CD4-positive, alpha-beta T cell treated with Interleukin-15 for 4 hours (primary cell): Measurements from ENCODE around the gene LMF1.

Experiments
- DNase-seq: peaks from one replicate; pipeline ENCODE4 v3.0.0-alpha.2; 2020; ENCODE audit warnings: low spot score

The LMF1 gene

GRCh38 chr16:881219-882097 lies 89.3 kb downstream of the LMF1 start:
- DNase-seq, result no peak

- no peak for DNase-seq
These were observed 90.2 kb downstream of the LMF1 start for GRCh38 chr16:880471-881171.

- no peak for DNase-seq
These were observed 90.8 kb downstream of the LMF1 start for GRCh38 chr16:879986-880385.

GRCh38 chr16:879461-879861 lies 91.3 kb downstream of the LMF1 start:
- DNase-seq, result no peak

- DNase-seq, result no peak
These were observed 91.9 kb downstream of the LMF1 start for GRCh38 chr16:878886-879285.

GRCh38 chr16:878072-878784 lies 92.6 kb downstream of the LMF1 start:
- DNase-seq, result no peak

GRCh38 chr16:877242-878071 lies 93.3 kb downstream of the LMF1 start:
- DNase-seq, result no peak

GRCh38 chr16:876523-877241 lies 94.1 kb downstream of the LMF1 start:
- DNase-seq, result no peak

- DNase-seq, result no peak
These were observed 94.8 kb downstream of the LMF1 start for GRCh38 chr16:876041-876335.

GRCh38 chr16:875182-876040 lies 95.4 kb downstream of the LMF1 start:
- no peak for DNase-seq

GRCh38 chr16:874366-875181 lies 96.2 kb downstream of the LMF1 start:
- DNase-seq, result no peak

- DNase-seq, result no peak
These were observed 96.9 kb downstream of the LMF1 start for GRCh38 chr16:873889-874288.

GRCh38 chr16:873243-873661 lies 97.5 kb downstream of the LMF1 start:
- no peak for DNase-seq

GRCh38 chr16:872436-873242 lies 98.1 kb downstream of the LMF1 start:
- DNase-seq, result no peak

GRCh38 chr16:871562-872345 lies 99.0 kb downstream of the LMF1 start:
- DNase-seq, result no peak

- no peak for DNase-seq
These were observed 99.8 kb downstream of the LMF1 start for GRCh38 chr16:870856-871561.
